ENCODE results near the gene ORC1.

DNA sequence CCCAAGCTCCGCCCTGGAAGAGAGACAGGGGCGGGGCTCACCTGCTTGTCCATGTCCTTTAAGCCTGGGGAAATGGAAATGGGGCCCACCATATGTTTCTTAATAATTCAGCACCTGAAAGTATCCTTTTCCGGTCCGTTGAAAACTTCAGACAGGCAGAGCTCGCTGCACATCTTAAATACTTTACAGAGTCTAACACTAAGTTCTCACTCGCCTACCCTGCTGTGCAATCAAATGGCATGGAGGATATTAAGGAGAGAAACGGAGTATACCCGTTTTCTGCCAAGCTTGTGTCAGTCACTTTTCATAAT, 37.8 kb downstream of the ORC1 start:
- no peak for TF ChIP-seq GATA2 (IDR thresholded peaks at IDR 0.05; ENCODE audit: low read depth, low read length)
- TF ChIP-seq GATA3 (IDR thresholded peaks at IDR 0.05; ENCODE audit: low read depth, low read length): no peak

Data from SH-SY5Y (cell line).